ENCODE measurements around the gene RPP25. TPM values are rescaled to one million over a fixed set of nuclear protein-coding genes. Genes with fewer than 3 reads are reported as not detected.

Gene RPP25
- total RNA-seq, 2 experiments from 2014 or later, result 9.5 to 9.7 TPM

DNA sequence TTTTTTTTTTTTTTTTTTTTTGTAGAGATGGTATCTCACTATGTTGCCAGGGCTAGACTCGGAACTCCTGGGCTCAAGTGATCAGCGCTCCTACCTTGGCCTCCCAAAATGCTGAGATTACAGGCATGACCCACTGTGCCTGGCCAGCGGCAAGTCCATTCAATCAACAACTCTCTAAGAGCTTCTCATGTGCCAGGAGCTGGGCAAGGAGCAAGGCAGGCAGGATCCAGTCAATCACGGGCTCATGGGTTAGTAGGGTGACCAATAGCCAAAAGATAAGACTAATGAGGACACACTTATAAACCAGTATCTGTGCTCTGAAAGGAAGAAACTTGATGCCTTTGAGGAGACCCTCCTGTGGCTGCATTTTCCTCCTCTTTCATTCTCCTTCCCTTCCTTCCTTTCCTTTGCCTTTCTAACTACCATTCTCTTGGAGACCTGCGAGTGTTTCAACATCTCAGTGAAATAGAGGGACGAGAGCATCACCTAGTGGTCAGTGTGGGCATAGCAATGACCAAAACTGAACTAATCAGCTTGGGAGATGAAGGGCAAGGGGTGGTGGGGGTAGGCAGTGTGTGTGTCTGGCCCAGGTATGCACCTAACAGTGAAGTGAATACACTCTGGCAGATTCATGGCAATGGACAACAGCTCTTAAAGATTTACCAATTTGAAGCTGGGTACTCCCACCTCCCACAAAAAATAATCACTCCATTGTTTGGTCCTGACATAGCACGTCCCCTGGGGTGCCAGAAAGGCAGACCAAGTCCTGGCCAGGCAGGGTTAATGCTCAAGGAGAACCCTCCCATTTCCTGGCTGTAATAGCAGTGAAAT lies 6.3 kb downstream of the RPP25 start:
- ChIA-PET CTCF (interaction anchor here (0.5 to 2.5 kb wide), 21 partner anchors 9 to 331 kb away, joined by 3 to 13 read pairs (median 4); partner anchors contain the start of genes COX5A and FAM219B), POLR2A (no interaction called here)

DNA sequence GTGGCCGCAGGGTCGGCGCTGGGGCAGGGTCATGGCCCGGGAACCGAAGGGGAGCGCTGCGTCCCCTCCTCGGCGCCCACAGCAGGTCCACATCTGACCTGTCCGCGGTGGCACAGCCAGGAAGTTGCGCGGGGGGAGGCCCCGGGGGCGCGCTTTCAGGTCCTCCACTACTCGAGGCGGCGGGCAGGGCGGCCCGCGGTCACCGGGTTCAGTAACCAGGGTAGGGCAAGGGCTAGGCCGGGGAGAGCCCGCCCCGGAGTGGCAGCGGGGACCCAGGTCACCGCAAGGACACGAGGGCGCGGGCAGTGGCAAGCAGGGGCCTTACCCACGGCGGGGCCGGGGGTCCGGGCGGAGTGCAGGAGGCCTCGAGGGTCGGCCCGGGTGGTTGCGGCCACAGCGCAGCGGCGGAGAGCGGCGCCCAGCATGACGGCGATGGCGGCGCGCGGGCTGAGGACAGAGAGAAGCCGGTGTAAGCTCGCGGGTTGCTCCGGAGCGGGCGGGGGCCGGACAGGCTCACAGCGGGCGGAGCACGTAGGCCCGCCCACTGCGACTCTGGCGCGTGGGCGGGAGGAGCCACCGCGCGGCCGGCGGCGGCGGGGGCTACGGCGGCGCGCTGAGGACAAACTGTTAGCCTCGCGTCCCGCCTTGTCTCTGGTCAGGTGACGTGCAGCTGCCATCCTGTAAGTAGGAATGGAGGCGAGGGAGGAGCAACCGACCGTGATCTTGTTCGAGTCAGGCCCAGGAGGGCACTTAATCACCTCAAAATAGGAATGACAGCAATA lies 18.8 kb downstream of the RPP25 start, which contains the start of gene COX5A:
Gene COX5A (minus strand): TSS at position 484 of the 782 bp plus-strand sequence. CDS start 59 bp downstream, at position 425.
- ChIA-PET POLR2A (interaction anchor here (0.6 to 1.6 kb wide), 5 partner anchors 17 to 264 kb away, joined by 3 to 8 read pairs (median 5); partner anchors contain the start of genes C15orf39 and RPP25), CTCF (interaction anchor here (0.8 to 1.8 kb wide), 3 partner anchors 9 to 13 kb away, joined by 4 to 6 read pairs (median 5); no protein-coding TSS in a partner anchor)

DNA sequence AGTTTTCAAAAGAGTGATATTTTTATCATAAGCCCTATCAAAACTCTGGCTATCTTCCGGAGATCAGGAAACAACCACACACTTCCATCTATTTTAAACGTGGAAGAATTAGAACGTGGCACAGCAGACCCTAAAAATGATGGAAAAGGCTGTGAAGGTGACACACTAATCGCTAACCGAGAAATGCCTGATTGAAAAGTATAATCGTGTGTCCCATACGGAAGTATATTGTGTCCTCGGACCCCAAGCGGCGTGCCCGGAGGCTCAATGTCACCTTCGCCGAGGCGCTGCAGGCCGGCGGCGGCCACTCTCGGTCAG lies 19.3 kb downstream of the RPP25 start:
- CTCF ChIA-PET, result interaction anchor here (0.8 kb wide), 1 partner anchor 10 kb away, joined by 5 read pairs; no protein-coding TSS in a partner anchor

GRCh38 chr15:74935193-74935592 lies 21.4 kb downstream of the RPP25 start:
- ChIA-PET POLR2A (interaction anchor here (0.6 to 1.2 kb wide), 2 partner anchors 22 to 282 kb away, joined by 3 to 5 read pairs; partner anchors contain the start of gene RPP25), CTCF (interaction anchor here (0.9 kb wide), 1 partner anchor 29 kb away, joined by 3 read pairs; no protein-coding TSS in a partner anchor)

More for the DNA sequence above, 19.3 kb downstream of the RPP25 start:
- POLR2A ChIA-PET, result interaction anchor here (0.7 to 1.6 kb wide), 4 partner anchors 17 to 264 kb away, joined by 3 to 8 read pairs (median 4); partner anchors contain the start of genes C15orf39 and RPP25

DNA sequence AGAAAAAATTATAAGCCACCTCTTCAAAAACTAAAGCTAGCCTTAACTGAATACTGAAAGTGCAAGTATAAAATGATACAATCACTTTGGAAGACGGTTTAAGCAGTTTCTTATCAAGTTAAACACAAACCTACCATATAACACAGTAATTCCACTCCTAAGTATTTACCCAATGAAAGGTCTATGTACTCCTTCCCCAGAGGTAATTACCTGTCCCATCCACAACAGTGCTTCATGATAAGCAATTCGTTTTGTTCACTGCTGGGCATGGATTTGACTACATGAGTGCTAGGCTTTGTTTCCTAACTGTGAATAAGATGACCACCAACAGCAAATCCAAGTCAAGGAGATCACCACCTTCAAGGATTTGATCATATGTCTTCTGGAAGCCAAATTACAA lies 23.0 kb downstream of the RPP25 start:
- POLR2A ChIA-PET, result interaction anchor here (0.7 kb wide), 1 partner anchor 77 kb away, joined by 3 read pairs; no protein-coding TSS in a partner anchor

DNA sequence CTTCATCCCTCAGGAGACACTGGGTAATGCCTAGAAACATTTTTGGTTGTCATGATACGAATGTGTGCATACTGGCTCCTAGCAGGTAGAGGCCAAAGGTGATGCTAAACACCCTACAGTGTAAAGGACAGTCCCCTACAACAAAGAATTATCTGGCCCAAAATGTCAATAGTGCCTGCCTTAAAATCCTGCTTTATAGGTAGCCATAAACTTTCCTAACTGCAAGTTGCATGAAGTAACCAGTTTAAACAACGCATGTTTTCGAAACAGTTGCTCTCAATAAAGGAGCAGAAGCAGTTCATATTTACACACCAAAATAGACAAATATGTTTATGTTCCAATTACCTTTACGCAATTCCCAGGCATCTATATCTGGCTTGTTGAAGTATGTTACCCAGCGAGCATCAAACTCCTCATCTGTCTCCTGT lies 27.8 kb downstream of the RPP25 start:
- ChIA-PET CTCF (interaction anchor here (0.6 kb wide), 1 partner anchor 27 kb away, joined by 3 read pairs; no protein-coding TSS in a partner anchor), POLR2A (no interaction called here)

More for the DNA sequence above, 23.0 kb downstream of the RPP25 start:
- CTCF ChIA-PET, result interaction anchor here (1.2 to 1.4 kb wide), 2 partner anchors 10 to 32 kb away, joined by 3 to 4 read pairs; no protein-coding TSS in a partner anchor

DNA sequence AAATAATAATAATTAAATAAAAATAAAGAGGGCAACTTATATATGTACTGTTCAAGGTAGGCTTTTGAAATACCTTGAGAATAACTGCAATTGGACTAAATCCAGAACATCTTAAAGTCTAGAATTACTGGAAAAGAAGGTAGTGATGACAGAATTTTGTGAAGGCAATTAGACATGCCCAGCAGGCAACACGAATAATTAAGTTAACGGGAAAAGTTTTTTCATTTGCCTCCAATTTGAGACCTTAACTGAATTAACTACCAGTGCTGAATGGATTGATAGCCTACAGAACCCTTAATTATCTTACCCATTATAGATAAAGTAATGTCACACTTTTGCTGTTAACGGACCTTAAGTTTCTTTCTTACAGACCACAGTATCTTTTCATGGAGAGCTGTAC lies 32.0 kb downstream of the RPP25 start:
- ChIA-PET POLR2A (no interaction called here), CTCF (interaction anchor here (0.6 to 2.6 kb wide), 4 partner anchors 18 to 168 kb away, joined by 3 to 6 read pairs (median 3); no protein-coding TSS in a partner anchor)

GRCh38 chr15:74920456-74920855 lies 36.1 kb downstream of the RPP25 start:
- ChIA-PET POLR2A (no interaction called here), CTCF (interaction anchor here (0.6 to 1.1 kb wide), 2 partner anchors 13 to 165 kb away, joined by 3 to 4 read pairs; no protein-coding TSS in a partner anchor)

DNA sequence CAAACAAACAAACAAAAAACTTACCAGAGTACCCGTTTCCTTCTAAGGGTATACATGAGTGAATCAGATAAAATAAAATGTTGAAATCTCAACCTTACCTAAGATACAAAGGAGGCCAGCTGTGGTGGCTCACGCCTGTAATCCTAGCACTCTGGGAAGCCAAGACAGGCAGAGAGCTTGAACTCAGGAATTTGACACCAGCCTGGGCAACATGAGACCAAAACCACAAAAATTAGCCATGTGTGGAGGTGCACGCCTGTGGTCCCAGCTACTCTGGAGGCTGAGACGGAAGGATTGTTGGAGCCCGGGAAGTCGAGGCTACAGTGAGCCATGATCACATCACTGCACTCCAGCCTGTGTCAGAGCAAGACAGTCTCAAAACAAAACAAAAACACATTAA lies 38.9 kb downstream of the RPP25 start:
- CTCF ChIA-PET, result interaction anchor here (1.2 kb wide), 1 partner anchor 287 kb away, joined by 3 read pairs; no protein-coding TSS in a partner anchor
- POLR2A ChIA-PET, result interaction anchor here (0.7 kb wide), 2 partner anchors 11 to 719 kb away, joined by 4 to 9 read pairs; partner anchors contain the start of gene FAM219B

- ChIA-PET CTCF (interaction anchor here (0.9 to 4.9 kb wide), 2 partner anchors 12 to 71 kb away, joined by 3 to 27 read pairs; no protein-coding TSS in a partner anchor), POLR2A (interaction anchor here (0.8 kb wide), 1 partner anchor 15 kb away, joined by 3 read pairs; no protein-coding TSS in a partner anchor)
Observed at GRCh38 chr15:74913799-74914198, 42.8 kb downstream of the RPP25 start.

DNA sequence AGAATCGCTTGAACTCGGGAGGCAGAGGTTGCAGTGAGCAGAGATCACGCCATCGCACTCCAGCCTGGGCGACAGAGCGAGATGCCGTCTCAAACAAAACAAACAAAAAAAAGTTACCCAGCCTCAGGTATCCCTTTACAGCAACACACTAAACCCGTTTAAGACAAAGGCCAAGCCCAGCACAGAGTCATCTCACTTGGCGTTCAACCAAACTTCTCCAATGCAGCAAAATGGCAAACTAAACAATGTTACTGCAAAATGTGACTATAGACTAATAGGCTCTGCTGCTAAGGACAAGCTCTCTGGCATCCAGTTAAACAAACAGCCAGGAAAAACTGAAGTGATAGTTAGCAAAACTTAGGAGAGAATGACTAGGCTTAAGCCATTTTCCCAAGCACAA lies 43.5 kb downstream of the RPP25 start:
- POLR2A ChIA-PET, result no interaction called here
- CTCF ChIA-PET, result interaction anchor here (0.9 to 4.9 kb wide), 2 partner anchors 11 to 71 kb away, joined by 3 to 27 read pairs; no protein-coding TSS in a partner anchor

GRCh38 chr15:74908635-74909034 lies 47.9 kb downstream of the RPP25 start:
- ChIA-PET CTCF (interaction anchor here (1.1 kb wide), 1 partner anchor 12 kb away, joined by 4 read pairs; no protein-coding TSS in a partner anchor), POLR2A (no interaction called here)

DNA sequence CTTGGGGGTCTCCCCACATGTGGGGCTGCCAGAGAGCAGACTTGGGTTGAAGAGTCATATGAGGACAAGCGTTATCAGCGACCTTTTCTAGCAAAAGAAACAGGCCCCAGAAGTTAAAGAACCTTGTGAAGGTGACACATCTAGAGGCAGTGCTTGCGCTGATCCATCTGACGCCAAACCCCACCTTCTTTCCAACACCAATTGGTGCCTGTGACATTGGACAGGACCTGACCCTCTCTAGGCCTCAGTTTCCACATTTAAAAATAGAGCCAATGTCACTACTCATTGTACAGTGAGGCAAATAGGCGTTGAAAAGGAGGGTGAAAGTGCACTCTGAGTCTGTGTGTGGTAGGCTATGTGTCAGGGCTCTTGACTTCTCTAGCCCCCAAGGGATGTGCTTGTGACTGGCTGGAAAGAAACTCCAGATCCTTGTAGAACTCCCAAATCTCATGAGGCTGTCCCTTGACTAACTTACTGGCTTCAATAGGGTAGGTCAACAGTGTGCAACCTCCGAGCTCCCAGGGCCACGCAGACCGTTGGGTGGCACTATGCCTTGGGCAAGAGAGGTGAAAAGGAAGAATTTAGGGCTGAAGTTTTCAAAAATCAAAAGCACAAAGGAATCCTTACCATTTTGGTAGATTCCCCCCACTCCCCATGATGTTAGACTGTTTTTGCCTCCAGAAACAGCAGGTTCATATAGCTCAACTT lies 49.3 kb downstream of the RPP25 start:
- ChIA-PET CTCF (interaction anchor here (1.1 to 2.6 kb wide), 4 partner anchors 13 to 63 kb away, joined by 4 to 12 read pairs (median 6); no protein-coding TSS in a partner anchor), POLR2A (interaction anchor here (0.6 to 2.3 kb wide), 5 partner anchors 9 to 136 kb away, joined by 3 to 12 read pairs (median 4); partner anchors contain the start of gene MPI)

GRCh38 chr15:74906450-74907162 lies 50.0 kb downstream of the RPP25 start, which contains the start of gene FAM219B:
Gene FAM219B, minus strand, starts transcription at chr15:74906851. Its CDS starts 51 bp downstream, at chr15:74906800.
- POLR2A ChIA-PET, result interaction anchor here (0.6 to 2.3 kb wide), 8 partner anchors 9 to 291 kb away, joined by 3 to 12 read pairs (median 5); partner anchors contain the start of genes CLK3 and MPI
- CTCF ChIA-PET, result interaction anchor here (0.6 to 2.6 kb wide), 10 partner anchors 19 to 362 kb away, joined by 3 to 12 read pairs (median 3); partner anchors contain the start of gene SCAMP2

DNA sequence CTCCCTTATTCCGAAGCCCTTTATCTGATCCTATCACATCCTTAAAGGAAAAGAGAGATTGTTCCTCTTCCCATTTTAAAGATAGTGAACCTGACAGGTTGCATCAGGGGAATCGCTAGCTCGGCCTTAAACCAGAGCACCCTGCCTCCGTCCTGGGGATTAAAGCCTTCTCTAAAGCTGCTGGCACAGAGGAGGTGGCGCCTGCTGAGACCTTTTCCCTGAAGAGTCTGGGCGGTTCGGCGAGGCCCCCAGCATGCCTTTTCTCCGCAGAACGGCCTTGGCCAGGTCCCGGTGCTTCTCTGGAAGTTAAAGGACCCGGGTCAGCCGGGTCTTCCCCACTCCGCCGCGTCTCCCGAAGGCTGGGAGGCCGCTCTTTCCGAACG lies 50.5 kb downstream of the RPP25 start:
- CTCF ChIA-PET, result interaction anchor here (0.6 to 2.6 kb wide), 11 partner anchors 19 to 362 kb away, joined by 3 to 12 read pairs (median 3); partner anchors contain the start of gene SCAMP2
- POLR2A ChIA-PET, result interaction anchor here (0.6 to 2.3 kb wide), 7 partner anchors 8 to 291 kb away, joined by 3 to 12 read pairs (median 6); partner anchors contain the start of genes CLK3 and MPI

Data from activated CD8-positive, alpha-beta memory T cell treated with anti-CD3 and anti-CD28 coated beads for 36 hours (primary cell).